ENCODE data around the gene GDF11. TPM values are rescaled to one million over a fixed set of nuclear protein-coding genes. Genes with fewer than 3 reads are reported as not detected.

GDF11 gene
- total and polyA plus RNA-seq, 10 donors: 3.5 to 14.5 (median 9.7) TPM

DNA sequence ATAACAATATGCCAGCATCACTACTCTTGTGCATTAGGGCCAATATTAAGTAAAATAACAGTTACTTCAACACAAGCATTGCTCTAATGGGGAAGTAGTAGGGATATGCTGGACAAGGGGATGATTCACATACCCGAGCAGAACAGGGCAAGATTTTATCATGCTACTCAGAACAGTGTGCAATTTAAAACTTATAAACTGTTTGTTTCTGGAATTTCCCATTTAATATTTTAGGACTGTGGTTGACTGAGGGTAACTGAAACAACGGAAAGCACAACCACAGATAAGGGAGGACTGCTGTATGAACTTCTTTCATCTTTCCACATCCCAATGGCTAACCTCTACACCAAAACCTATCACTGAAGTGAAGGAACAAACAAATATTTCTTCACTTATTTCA, 37.8 kb downstream of the GDF11 start:
- Histone ChIP-seq H3K27ac (no peak overlapping the region), H3K36me3 (peaks cover 0 to 100% (median 80%) of the 10 kb centered on the region in 6 donors), H3K27me3 (replicated peaks in 1 of 7) (no peaks in the 10 kb centered on the region), H3K9me3 (no peaks in the 10 kb centered on the region), H3K4me1 (no peaks in the 10 kb centered on the region), H3K4me3 (no peak overlapping the region)
- TF ChIP-seq POLR2A (IDR thresholded peaks at IDR 0.05): no peak
- TF ChIP-seq POLR2AphosphoS5 (IDR thresholded peaks at IDR 0.05): no peak
- TF ChIP-seq, protein P1, sequence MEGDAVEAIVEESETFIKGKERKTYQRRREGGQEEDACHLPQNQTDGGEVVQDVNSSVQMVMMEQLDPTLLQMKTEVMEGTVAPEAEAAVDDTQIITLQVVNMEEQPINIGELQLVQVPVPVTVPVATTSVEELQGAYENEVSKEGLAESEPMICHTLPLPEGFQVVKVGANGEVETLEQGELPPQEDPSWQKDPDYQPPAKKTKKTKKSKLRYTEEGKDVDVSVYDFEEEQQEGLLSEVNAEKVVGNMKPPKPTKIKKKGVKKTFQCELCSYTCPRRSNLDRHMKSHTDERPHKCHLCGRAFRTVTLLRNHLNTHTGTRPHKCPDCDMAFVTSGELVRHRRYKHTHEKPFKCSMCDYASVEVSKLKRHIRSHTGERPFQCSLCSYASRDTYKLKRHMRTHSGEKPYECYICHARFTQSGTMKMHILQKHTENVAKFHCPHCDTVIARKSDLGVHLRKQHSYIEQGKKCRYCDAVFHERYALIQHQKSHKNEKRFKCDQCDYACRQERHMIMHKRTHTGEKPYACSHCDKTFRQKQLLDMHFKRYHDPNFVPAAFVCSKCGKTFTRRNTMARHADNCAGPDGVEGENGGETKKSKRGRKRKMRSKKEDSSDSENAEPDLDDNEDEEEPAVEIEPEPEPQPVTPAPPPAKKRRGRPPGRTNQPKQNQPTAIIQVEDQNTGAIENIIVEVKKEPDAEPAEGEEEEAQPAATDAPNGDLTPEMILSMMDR (IDR thresholded peaks at IDR 0.05 in 8 of 11, conservative IDR thresholded peaks at IDR 0.05 in 3 of 11): no peak
- intact Hi-C loops (cut with DNase I; ENCODE audit: low total_unique reads): no loop called here
- WGBS, 5 donors: 38 to 71% (median 49%) methylated on average over 2 of the region's 2 CpGs
- DNase-seq: no peak

DNA sequence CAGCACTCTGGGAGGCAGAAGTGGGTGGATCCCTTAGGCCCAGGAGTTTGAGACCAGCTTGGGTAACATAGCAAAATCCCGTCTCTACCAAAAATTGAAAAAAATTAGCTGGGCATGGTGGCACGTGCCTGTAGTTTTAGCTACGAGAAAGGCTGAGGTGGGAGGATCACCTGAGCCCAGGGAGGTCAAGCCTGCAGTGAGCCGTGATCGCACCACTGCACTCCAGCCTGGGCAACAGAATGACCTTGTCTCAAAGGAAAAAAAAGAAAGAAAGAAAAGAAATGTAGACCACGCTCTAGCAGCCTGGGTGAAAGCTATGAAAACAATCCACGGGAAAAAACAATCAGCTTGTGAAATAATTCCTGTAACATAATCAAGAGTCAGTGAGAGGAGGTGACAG, 45.6 kb downstream of the GDF11 start:
- H3K27me3 ChIP-seq (replicated peaks in 1 of 7): no peaks in the 10 kb centered on the region
- peaks cover 4 to 100% (median 87%) of the 10 kb centered on the region in 6 donors for H3K36me3 ChIP-seq
- no peaks in the 10 kb centered on the region for H3K9me3 ChIP-seq
- DNase-seq: no peak
- 87 to 97% (median 95%) methylated on average over 7 of the region's 7 CpGs for WGBS, 5 donors
- intact Hi-C loops (cut with DNase I; ENCODE audit: low total_unique reads): no loop called here
- no peak for TF ChIP-seq POLR2A (IDR thresholded peaks at IDR 0.05)
- TF ChIP-seq, protein P1 (IDR thresholded peaks at IDR 0.05 in 8 of 11, conservative IDR thresholded peaks at IDR 0.05 in 3 of 11): no peak
- no peak for TF ChIP-seq POLR2AphosphoS5 (IDR thresholded peaks at IDR 0.05)
- no peaks in the 10 kb centered on the region for H3K4me1 ChIP-seq
- no peak overlapping the region for H3K4me3 ChIP-seq
- no peak overlapping the region for H3K27ac ChIP-seq

- no peaks in the 10 kb centered on the region for H3K27me3 ChIP-seq (replicated peaks in 1 of 7)
- H3K4me3 ChIP-seq: no peak overlapping the region
- intact Hi-C loops (cut with DNase I; ENCODE audit: low total_unique reads): no loop called here
- WGBS, 5 donors: 92 to 99% (median 97%) methylated on average over 2 of the region's 2 CpGs
- no peaks in the 10 kb centered on the region for H3K9me3 ChIP-seq
- no peak overlapping the region for H3K27ac ChIP-seq
- no peak for TF ChIP-seq POLR2AphosphoS5 (IDR thresholded peaks at IDR 0.05)
- no peak for TF ChIP-seq POLR2A (IDR thresholded peaks at IDR 0.05)
- TF ChIP-seq, protein P1 (IDR thresholded peaks at IDR 0.05 in 8 of 11, conservative IDR thresholded peaks at IDR 0.05 in 3 of 11): no peak
- no peak for DNase-seq
- peaks cover 4 to 100% (median 87%) of the 10 kb centered on the region in 6 donors for H3K36me3 ChIP-seq
- H3K4me1 ChIP-seq: no peaks in the 10 kb centered on the region
Observed at GRCh38 chr12:55789171-55789570, 46.2 kb downstream of the GDF11 start.

DNA sequence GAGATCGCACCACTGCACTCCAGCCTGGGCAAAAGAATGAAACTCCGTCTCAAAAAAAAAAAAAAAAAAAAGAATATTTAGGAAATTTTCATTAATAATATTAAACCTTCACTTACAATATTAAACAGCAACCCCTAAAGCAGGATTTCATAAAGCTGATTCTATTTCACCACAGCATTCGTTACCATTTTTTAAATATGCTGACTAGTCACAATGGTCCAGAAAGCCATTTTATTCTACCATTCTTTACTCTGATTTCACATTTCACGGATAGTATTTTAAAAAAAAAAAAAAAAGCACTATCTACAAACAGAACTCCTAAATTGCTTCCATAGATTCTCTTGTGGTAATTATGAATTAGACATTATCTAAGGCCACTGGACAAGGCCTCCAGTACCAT, 47.0 kb downstream of the GDF11 start:
- Histone ChIP-seq H3K36me3 (peaks cover 4 to 100% (median 87%) of the 10 kb centered on the region in 6 donors), H3K27me3 (replicated peaks in 1 of 7) (no peaks in the 10 kb centered on the region), H3K4me1 (no peaks in the 10 kb centered on the region), H3K4me3 (no peak overlapping the region), H3K27ac (no peak overlapping the region), H3K9me3 (no peaks in the 10 kb centered on the region)
- TF ChIP-seq, protein P1 (IDR thresholded peaks at IDR 0.05 in 8 of 11, conservative IDR thresholded peaks at IDR 0.05 in 3 of 11): no peak
- no peak for TF ChIP-seq POLR2AphosphoS5 (IDR thresholded peaks at IDR 0.05)
- DNase-seq: no peak
- WGBS, 5 donors: 93 to 97% (median 96%) methylated on average over 4 of the region's 4 CpGs
- intact Hi-C loops (cut with DNase I; ENCODE audit: low total_unique reads): no loop called here

All from spleen (tissue), 11 donors.